ENCODE results near the gene MAGI2. TPM values are rescaled to one million over a fixed set of nuclear protein-coding genes. Genes with fewer than 3 reads are reported as not detected.

The MAGI2 gene
- total RNA-seq, 3 donors from 2014 or later (not counting 1 experiment from before 2014, with no cell fraction given) = 0.09 to 0.48 (median 0.27) TPM

DNA sequence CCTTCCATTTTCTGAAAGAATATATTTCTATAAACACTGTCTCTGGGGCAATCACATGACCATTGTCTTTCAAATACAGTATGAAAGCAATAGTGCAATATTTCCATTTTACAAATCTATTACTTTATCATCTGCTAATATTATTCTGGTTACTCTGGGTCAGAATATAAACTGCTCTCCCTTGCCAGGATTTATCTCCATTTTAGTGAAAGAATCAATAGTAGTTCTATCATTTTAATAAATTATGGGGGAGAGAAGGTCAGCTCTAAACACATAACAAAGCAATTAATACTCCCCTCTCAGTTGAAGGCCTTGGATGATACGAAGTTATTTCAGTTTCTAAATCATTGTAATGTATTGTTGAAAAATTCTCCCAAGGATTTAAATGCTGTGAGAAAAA, 608.3 kb downstream of the MAGI2 start:
- Mint-ChIP-seq H3K27ac (no peak overlapping the region), H3K36me3 (no peaks in the 10 kb centered on the region), H3K4me3 (no peak overlapping the region), H3K27me3 (ENCODE audit: low read depth in 2 of 2) (no peaks in the 10 kb centered on the region), H3K4me1 (no peaks in the 10 kb centered on the region), H3K9me3 (peaks cover 11 to 14% of the 10 kb centered on the region in 2 donors)
- Histone ChIP-seq H3K4me1 (ENCODE audit: control insufficient read depth, insufficient read depth, low read length) (no peaks in the 10 kb centered on the region), H3K36me3 (ENCODE audit: control insufficient read depth, insufficient read depth, low read length) (no peaks in the 10 kb centered on the region), H3K9me3 (ENCODE audit: control insufficient read depth, insufficient read depth, low read length) (no peaks in the 10 kb centered on the region), H3K27ac (ENCODE audit: low read length) (no peak overlapping the region), H3K4me3 (ENCODE audit: low read length) (no peak overlapping the region), H3K27me3 (ENCODE audit: control insufficient read depth, insufficient read depth, low read length) (no peaks in the 10 kb centered on the region)
- ATAC-seq (no peak), DNase-seq (no peak)
- intact Hi-C loops (cut with micrococcal nuclease) = no loop called here
- no CpG with 5 or more reads among the region's 1 CpG for WGBS (ENCODE audit: insufficient coverage)
- TF ChIP-seq, protein P1, sequence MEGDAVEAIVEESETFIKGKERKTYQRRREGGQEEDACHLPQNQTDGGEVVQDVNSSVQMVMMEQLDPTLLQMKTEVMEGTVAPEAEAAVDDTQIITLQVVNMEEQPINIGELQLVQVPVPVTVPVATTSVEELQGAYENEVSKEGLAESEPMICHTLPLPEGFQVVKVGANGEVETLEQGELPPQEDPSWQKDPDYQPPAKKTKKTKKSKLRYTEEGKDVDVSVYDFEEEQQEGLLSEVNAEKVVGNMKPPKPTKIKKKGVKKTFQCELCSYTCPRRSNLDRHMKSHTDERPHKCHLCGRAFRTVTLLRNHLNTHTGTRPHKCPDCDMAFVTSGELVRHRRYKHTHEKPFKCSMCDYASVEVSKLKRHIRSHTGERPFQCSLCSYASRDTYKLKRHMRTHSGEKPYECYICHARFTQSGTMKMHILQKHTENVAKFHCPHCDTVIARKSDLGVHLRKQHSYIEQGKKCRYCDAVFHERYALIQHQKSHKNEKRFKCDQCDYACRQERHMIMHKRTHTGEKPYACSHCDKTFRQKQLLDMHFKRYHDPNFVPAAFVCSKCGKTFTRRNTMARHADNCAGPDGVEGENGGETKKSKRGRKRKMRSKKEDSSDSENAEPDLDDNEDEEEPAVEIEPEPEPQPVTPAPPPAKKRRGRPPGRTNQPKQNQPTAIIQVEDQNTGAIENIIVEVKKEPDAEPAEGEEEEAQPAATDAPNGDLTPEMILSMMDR (IDR thresholded peaks at IDR 0.05) = no peak

DNA sequence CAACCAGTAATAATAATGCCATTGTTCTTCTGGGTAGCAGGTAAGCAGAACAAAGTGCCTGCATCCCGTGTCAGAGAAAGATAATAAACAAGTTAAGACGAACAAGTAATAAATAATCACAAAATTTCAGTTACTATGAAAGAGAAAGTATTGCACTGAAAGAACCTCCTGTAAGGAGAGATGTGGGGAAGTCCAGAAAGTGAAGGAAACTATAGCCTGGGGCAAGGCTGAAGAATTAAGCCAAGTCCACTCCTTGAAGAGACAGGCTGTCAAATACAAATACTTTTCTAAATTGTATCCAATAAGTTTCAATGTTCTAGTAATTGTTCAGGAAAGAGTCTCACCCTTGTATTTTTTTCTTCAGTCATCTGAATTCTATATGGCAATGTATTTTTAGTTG, 611.4 kb downstream of the MAGI2 start:
- peaks cover 14% of the 10 kb centered on the region in 2 donors for H3K9me3 Mint-ChIP-seq
- intact Hi-C loops (cut with micrococcal nuclease) = no loop called here
- H3K27me3 Mint-ChIP-seq (ENCODE audit: low read depth in 2 of 2) = no peaks in the 10 kb centered on the region
- H3K4me3 Mint-ChIP-seq = no peak overlapping the region
- H3K36me3 ChIP-seq (ENCODE audit: control insufficient read depth, insufficient read depth, low read length) = no peaks in the 10 kb centered on the region
- H3K27ac ChIP-seq (ENCODE audit: low read length) = no peak overlapping the region
- H3K27me3 ChIP-seq (ENCODE audit: control insufficient read depth, insufficient read depth, low read length) = no peaks in the 10 kb centered on the region
- no CpG with 5 or more reads among the region's 2 CpGs for WGBS (ENCODE audit: insufficient coverage)
- DNase-seq (no peak), ATAC-seq (no peak)
- no peaks in the 10 kb centered on the region for H3K36me3 Mint-ChIP-seq
- TF ChIP-seq, protein P1 (IDR thresholded peaks at IDR 0.05) = no peak
- no peaks in the 10 kb centered on the region for H3K4me1 ChIP-seq (ENCODE audit: control insufficient read depth, insufficient read depth, low read length)
- no peaks in the 10 kb centered on the region for H3K4me1 Mint-ChIP-seq
- no peak overlapping the region for H3K4me3 ChIP-seq (ENCODE audit: low read length)
- H3K9me3 ChIP-seq (ENCODE audit: control insufficient read depth, insufficient read depth, low read length) = no peaks in the 10 kb centered on the region
- no peak overlapping the region for H3K27ac Mint-ChIP-seq

DNA sequence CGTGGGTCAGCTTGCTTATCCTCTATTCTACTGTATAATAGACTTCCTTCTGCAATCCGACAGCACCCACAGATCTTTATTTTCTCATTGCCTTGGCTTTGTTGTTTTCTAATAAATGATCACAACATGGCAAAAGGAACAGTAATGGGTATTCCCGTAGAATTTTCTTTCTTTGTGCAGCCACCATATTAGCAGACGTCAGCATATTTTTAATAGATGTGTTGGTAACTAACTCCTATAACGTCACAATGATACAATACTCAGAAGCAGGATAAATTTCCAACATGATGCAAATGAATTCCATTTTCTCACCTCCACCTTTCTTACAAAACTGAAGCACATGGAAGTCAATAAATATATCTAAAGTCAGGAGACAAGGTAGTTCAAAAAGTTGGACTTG, 617.6 kb downstream of the MAGI2 start:
- TF ChIP-seq, protein P1 (IDR thresholded peaks at IDR 0.05) = no peak
- H3K27ac Mint-ChIP-seq = no peak overlapping the region
- no peak overlapping the region for H3K4me3 Mint-ChIP-seq
- H3K36me3 ChIP-seq (ENCODE audit: control insufficient read depth, insufficient read depth, low read length) = no peaks in the 10 kb centered on the region
- no peaks in the 10 kb centered on the region for H3K27me3 ChIP-seq (ENCODE audit: control insufficient read depth, insufficient read depth, low read length)
- H3K9me3 Mint-ChIP-seq = peaks cover 12 to 18% of the 10 kb centered on the region in 2 donors
- no peaks in the 10 kb centered on the region for H3K36me3 Mint-ChIP-seq
- H3K27me3 Mint-ChIP-seq (ENCODE audit: low read depth in 2 of 2) = no peaks in the 10 kb centered on the region
- peaks cover 4% of the 10 kb centered on the region for H3K9me3 ChIP-seq (ENCODE audit: control insufficient read depth, insufficient read depth, low read length)
- 94% methylated on average over 3 of the region's 5 CpGs for WGBS (ENCODE audit: insufficient coverage)
- no peak overlapping the region for H3K4me3 ChIP-seq (ENCODE audit: low read length)
- no peak overlapping the region for H3K27ac ChIP-seq (ENCODE audit: low read length)
- H3K4me1 Mint-ChIP-seq = no peaks in the 10 kb centered on the region
- ATAC-seq = no peak
- intact Hi-C loops (cut with micrococcal nuclease) = no loop called here
- H3K4me1 ChIP-seq (ENCODE audit: control insufficient read depth, insufficient read depth, low read length) = no peaks in the 10 kb centered on the region
- DNase-seq = no peak

DNA sequence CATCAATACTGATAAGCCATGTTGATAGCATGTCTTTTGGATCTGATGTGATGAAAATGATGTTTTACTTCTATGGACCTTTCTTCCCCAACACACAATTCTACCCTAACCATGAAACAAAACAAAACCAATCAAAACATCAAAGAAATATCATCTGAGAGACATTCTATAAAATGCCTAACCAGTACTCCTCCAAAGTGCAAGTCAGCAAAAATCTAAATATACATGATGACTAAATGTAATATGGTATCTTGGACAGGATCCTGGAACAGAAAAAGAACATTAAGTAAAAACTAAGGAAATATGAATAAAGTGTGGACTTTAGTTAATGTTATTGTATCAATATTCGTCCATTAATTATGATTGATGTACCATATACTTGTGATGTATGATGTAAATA, 625.1 kb downstream of the MAGI2 start:
- DNase-seq (no peak), ATAC-seq (no peak)
- WGBS (ENCODE audit: insufficient coverage) = no CpG with 5 or more reads among the region's 1 CpG
- H3K27ac ChIP-seq (ENCODE audit: low read length) = no peak overlapping the region
- no peaks in the 10 kb centered on the region for H3K27me3 ChIP-seq (ENCODE audit: control insufficient read depth, insufficient read depth, low read length)
- Mint-ChIP-seq H3K4me3 (no peak overlapping the region), H3K27me3 (ENCODE audit: low read depth in 2 of 2) (no peaks in the 10 kb centered on the region), H3K4me1 (no peaks in the 10 kb centered on the region), H3K9me3 (peaks cover 7 to 9% of the 10 kb centered on the region in 2 donors), H3K36me3 (no peaks in the 10 kb centered on the region), H3K27ac (no peak overlapping the region)
- no peaks in the 10 kb centered on the region for H3K36me3 ChIP-seq (ENCODE audit: control insufficient read depth, insufficient read depth, low read length)
- intact Hi-C loops (cut with micrococcal nuclease) = no loop called here
- TF ChIP-seq, protein P1 (IDR thresholded peaks at IDR 0.05) = no peak
- no peaks in the 10 kb centered on the region for H3K4me1 ChIP-seq (ENCODE audit: control insufficient read depth, insufficient read depth, low read length)
- peaks cover 1% of the 10 kb centered on the region for H3K9me3 ChIP-seq (ENCODE audit: control insufficient read depth, insufficient read depth, low read length)
- H3K4me3 ChIP-seq (ENCODE audit: low read length) = no peak overlapping the region

Data from natural killer cell (primary cell).